Measurements from ENCODE around the gene SND1. TPM values are rescaled to one million over a fixed set of nuclear protein-coding genes. Genes with fewer than 3 reads are reported as not detected.

The SND1 gene
- total and polyA plus RNA-seq, 2 of the 4 experiments (the other 2 are of a cell fraction) = 154 to 294 TPM

- H3K56ac ChIP-seq (ENCODE audit: extremely low read depth, insufficient read depth, low read length) = no peak overlapping the region
- no peak overlapping the region for H4K5ac ChIP-seq (ENCODE audit: low read depth, low read length)
- H2BK20ac ChIP-seq (ENCODE audit: low read depth, low read length) = no peak overlapping the region
- no peak overlapping the region for H2BK5ac ChIP-seq (ENCODE audit: low read depth, low read length, poor library complexity, severe bottlenecking)
- H4K20me1 ChIP-seq (ENCODE audit: insufficient read depth, low read length) = peaks cover 63% of the 10 kb centered on the region
- POLR2A ChIA-PET (ENCODE audit: unreplicated experiment) = no interaction called here
- no peaks in the 10 kb centered on the region for H3K27me3 ChIP-seq (ENCODE audit: control insufficient read depth, insufficient read depth, low read length)
- ATAC-seq (ENCODE audit: low read depth) = no peak
- no peak overlapping the region for H3K4me2 ChIP-seq (ENCODE audit: low read depth, low read length)
- no peak overlapping the region for H2BK120ac ChIP-seq (ENCODE audit: low read depth, low read length)
- intact Hi-C loops (cut with micrococcal nuclease) = no loop called here
- H3K79me1 ChIP-seq (ENCODE audit: low read depth in 1 of 2, low read length in 2 of 2) = peaks cover 54 to 67% of the 10 kb centered on the region in 2 experiments
- in situ Hi-C loops (cut with MboI; ENCODE audit: low sequenced_read_pairs) = no loop called here
- H3K4me3 ChIP-seq (ENCODE audit: insufficient read depth, low read depth, low read length) = no peak overlapping the region
- TF ChIP-seq CHD1 (IDR thresholded peaks at IDR 0.05; ENCODE audit: low read depth, low read length) (no peak), ELK1 (IDR thresholded peaks at IDR 0.05; ENCODE audit: borderline replicate concordance, low read depth, low read length) (no peak), SMC3 (IDR thresholded peaks at IDR 0.05; ENCODE audit: low read depth, low read length) (no peak), MAZ (IDR thresholded peaks at IDR 0.05; ENCODE audit: borderline replicate concordance, low read depth, low read length) (no peak), POLR2A (IDR thresholded peaks at IDR 0.05; ENCODE audit: low read depth, low read length) (no peak), RFX5 (IDR thresholded peaks at IDR 0.05; ENCODE audit: low read depth, low read length) (no peak), RAD21 (IDR thresholded peaks at IDR 0.05; ENCODE audit: low read length) (no peak), FOS (IDR thresholded peaks at IDR 0.05; ENCODE audit: low read depth, low read length) (no peak), CTCF (conservative IDR thresholded peaks at IDR 0.05; ENCODE audit: low read depth, low read length) (no peak)
- peaks cover 10% of the 10 kb centered on the region for H3K9me1 ChIP-seq (ENCODE audit: insufficient read depth, low read length)
- no peak overlapping the region for H4K8ac ChIP-seq (ENCODE audit: low read depth in 2 of 2, low read length in 2 of 2)
- no peak overlapping the region for H3K18ac ChIP-seq (ENCODE audit: low read depth, low read length)
- no peak overlapping the region for H3K9ac ChIP-seq (ENCODE audit: low read depth, low read length)
- no peak overlapping the region for H3K27ac ChIP-seq (ENCODE audit: insufficient read depth, low read length)
- H3K4ac ChIP-seq (ENCODE audit: low read depth, low read length) = no peak overlapping the region
- no peak overlapping the region for H3K14ac ChIP-seq (replicated peaks; ENCODE audit: low read depth, low read length)
- no peak overlapping the region for H4K91ac ChIP-seq (ENCODE audit: insufficient read depth, low read depth, low read length)
- dilution Hi-C loops (cut with HindIII; ENCODE audit: low sequenced_read_pairs, unreplicated experiment) = no loop called here
- no peak for DNase-seq
- no peak overlapping the region for H2AFZ ChIP-seq (replicated peaks; ENCODE audit: low read length, poor library complexity)
- H3K36me3 ChIP-seq (ENCODE audit: control insufficient read depth, insufficient read depth, low read length) = no peaks in the 10 kb centered on the region
- CTCF ChIA-PET = interaction anchor here (0.6 kb wide), 1 partner anchor 24 kb away, joined by 4 read pairs; no protein-coding TSS in a partner anchor
- no CpG with 5 or more reads among the region's 2 CpGs for WGBS, 2 experiments (ENCODE audit: extremely low coverage in 2 of 2, insufficient read length in 1 of 2)
- BruUV-seq (replicated peaks) = no TSS peak
- H2AK9ac ChIP-seq (replicated peaks; ENCODE audit: low read depth, low read length, poor library complexity) = no peak overlapping the region
- no peak overlapping the region for H3K23ac ChIP-seq (ENCODE audit: low read depth, low read length)
- H3K9me3 ChIP-seq (ENCODE audit: control insufficient read depth, insufficient read depth, low read length) = no peaks in the 10 kb centered on the region
- H2BK15ac ChIP-seq (ENCODE audit: low read depth, low read length) = no peak overlapping the region
- peaks cover 2% of the 10 kb centered on the region; the same call in 1 of the 2 replicates for H3K4me1 ChIP-seq (ENCODE audit: control insufficient read depth, insufficient read depth, low read length)
- H2AK5ac ChIP-seq (ENCODE audit: low read depth, low read length) = no peak overlapping the region
Measured at GRCh38 chr7:127912901-127913300, 260.9 kb downstream of the SND1 start.
